Measurements from ENCODE around the gene ANP32A.

- TF ChIP-seq CTCF (IDR thresholded peaks at IDR 0.05) = no peak
- no peak for TF ChIP-seq EZH2phosphoT487 (IDR thresholded peaks at IDR 0.05)
Observed at GRCh38 chr15:68802373-68802772, 18.3 kb downstream of the ANP32A start.

Data from neural progenitor cell (in vitro differentiated cells).